Astrocyte (in vitro differentiated cells and primary cell): ENCODE results near the gene FRMD6. TPM values are rescaled to one million over a fixed set of nuclear protein-coding genes. Genes with fewer than 3 reads are reported as not detected.

Source experiments
- DNase-seq: peaks from one replicate; pipeline ENCODE4 v3.0.0-alpha.2; 2010; ENCODE audit warnings: low read depth
- FAIRE-seq: peaks from 2 replicates; lab custom pipeline; 2011; peaks lifted over from hg19 to GRCh38; lab: Jason Lieb, UNC
- H2AFZ ChIP-seq: 2 replicates; pipeline ENCODE4 v1.6.0; 2012; ENCODE audit warnings: low read depth, low read length, inconsistent platforms
- H3K27ac ChIP-seq: 2 replicates; pipeline ENCODE4 v1.5.1; 2011; ENCODE audit warnings: low read depth, low read length, inconsistent platforms
- H3K27me3 ChIP-seq: 2 replicates; pipeline ENCODE4 v1.6.0; 2011; ENCODE audit warnings: low read length, inconsistent platforms; ENCODE audit not compliant: insufficient read depth
- H3K36me3 ChIP-seq: 2 replicates; pipeline ENCODE4 v1.5.1; 2011; ENCODE audit warnings: low read length, inconsistent platforms; ENCODE audit not compliant: insufficient read depth
- H3K4me1 ChIP-seq: 2 replicates; pipeline ENCODE4 v1.5.1; 2011; ENCODE audit warnings: low read length, inconsistent platforms; ENCODE audit not compliant: insufficient read depth
- H3K4me2 ChIP-seq: 2 replicates; pipeline ENCODE4 v1.6.0; 2012; ENCODE audit warnings: low read length, inconsistent platforms
- H3K4me3 ChIP-seq: 2 replicates; pipeline ENCODE4 v1.5.1; 2011; ENCODE audit warnings: low read depth, mild to moderate bottlenecking, low read length, inconsistent platforms; ENCODE audit not compliant: insufficient read depth
- H3K79me2 ChIP-seq: 2 replicates; pipeline ENCODE4 v1.6.0; 2012; ENCODE audit warnings: mild to moderate bottlenecking, low read length, inconsistent platforms; ENCODE audit not compliant: insufficient read depth
- H3K9ac ChIP-seq: 2 replicates; pipeline ENCODE4 v1.6.0; 2012; ENCODE audit warnings: mild to moderate bottlenecking, low read length, inconsistent platforms
- H3K9me3 ChIP-seq: 2 replicates; pipeline ENCODE4 v1.5.1; 2012; ENCODE audit warnings: low read depth, mild to moderate bottlenecking, low read length, inconsistent platforms; ENCODE audit not compliant: insufficient read depth
- H4K20me1 ChIP-seq: 2 replicates; pipeline ENCODE4 v1.6.0; 2012; ENCODE audit warnings: low read length, inconsistent platforms; ENCODE audit not compliant: insufficient read depth
- H3K27ac Mint-ChIP-seq: one replicate; pipeline ENCODE4 v1.8.0; 2021; ENCODE audit warnings: mild to moderate bottlenecking, mixed read lengths; ENCODE audit not compliant: unreplicated experiment
- H3K27me3 Mint-ChIP-seq: one replicate; pipeline ENCODE4 v1.8.0; 2021; ENCODE audit warnings: low read depth, mixed read lengths; ENCODE audit not compliant: unreplicated experiment
- H3K36me3 Mint-ChIP-seq: one replicate; pipeline ENCODE4 v1.8.0; 2021; ENCODE audit warnings: low read depth, mixed read lengths; ENCODE audit not compliant: unreplicated experiment
- H3K4me1 Mint-ChIP-seq: one replicate; pipeline ENCODE4 v1.8.0; 2021; ENCODE audit warnings: low read depth, mixed read lengths; ENCODE audit not compliant: unreplicated experiment
- H3K4me3 Mint-ChIP-seq: one replicate; pipeline ENCODE4 v1.8.0; 2021; ENCODE audit warnings: mild to moderate bottlenecking, moderate library complexity, mixed read lengths; ENCODE audit not compliant: unreplicated experiment
- H3K9me3 Mint-ChIP-seq: one replicate; pipeline ENCODE4 v1.8.0; 2021; ENCODE audit warnings: mild to moderate bottlenecking, mixed read lengths; ENCODE audit not compliant: unreplicated experiment
- EZH2 ChIP-seq: IDR thresholded peaks from 2 replicates; pipeline ENCODE4 v1.6.1; 2012; ENCODE audit warnings: mild to moderate bottlenecking, low read length, inconsistent platforms; ENCODE audit not compliant: insufficient read depth
- total RNA-seq: library from RNA; stranded (reverse); gene quantifications from 2 replicates; pipeline ENCODE4 v1.2.1, GENCODE V29; 2021
- TF ChIP-seq, protein P1 (sequence below): IDR thresholded peaks from 2 replicates; pipeline ENCODE4 v1.5.1; 2011; ENCODE audit warnings: low read depth, mild to moderate bottlenecking, inconsistent platforms, low read length, moderate library complexity; ENCODE audit not compliant: insufficient read depth

The FRMD6 gene
- total RNA-seq, 1 donor from 2014 or later, result 492 TPM

DNA sequence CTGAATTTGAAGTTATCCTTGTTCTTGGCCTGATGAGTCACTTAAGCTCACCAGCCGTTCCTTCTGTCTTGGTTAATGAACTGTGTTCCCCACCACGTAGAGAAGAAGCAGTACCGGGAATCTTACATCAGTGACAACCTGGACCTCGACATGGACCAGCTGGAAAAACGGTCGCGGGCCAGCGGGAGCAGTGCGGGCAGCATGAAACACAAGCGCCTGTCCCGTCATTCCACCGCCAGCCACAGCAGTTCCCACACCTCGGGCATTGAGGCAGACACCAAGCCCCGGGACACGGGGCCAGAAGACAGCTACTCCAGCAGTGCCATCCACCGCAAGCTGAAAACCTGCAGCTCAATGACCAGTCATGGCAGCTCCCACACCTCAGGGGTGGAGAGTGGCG is 68.2 kb downstream of the FRMD6 start:
- peaks cover 34% of the 10 kb centered on the region for H3K79me2 ChIP-seq
- FAIRE-seq, result no peak
- no peak overlapping the region for H3K27ac ChIP-seq
- Mint-ChIP-seq H3K4me1 (peaks cover 73% of the 10 kb centered on the region), H3K27ac (peak overlapping the region; percentile 88), H3K36me3 (peaks cover 23% of the 10 kb centered on the region), H3K4me3 (no peak overlapping the region), H3K27me3 (no peaks in the 10 kb centered on the region), H3K9me3 (no peaks in the 10 kb centered on the region)
- no peak overlapping the region for H3K4me2 ChIP-seq
- no peak for TF ChIP-seq EZH2
- TF ChIP-seq, protein P1, sequence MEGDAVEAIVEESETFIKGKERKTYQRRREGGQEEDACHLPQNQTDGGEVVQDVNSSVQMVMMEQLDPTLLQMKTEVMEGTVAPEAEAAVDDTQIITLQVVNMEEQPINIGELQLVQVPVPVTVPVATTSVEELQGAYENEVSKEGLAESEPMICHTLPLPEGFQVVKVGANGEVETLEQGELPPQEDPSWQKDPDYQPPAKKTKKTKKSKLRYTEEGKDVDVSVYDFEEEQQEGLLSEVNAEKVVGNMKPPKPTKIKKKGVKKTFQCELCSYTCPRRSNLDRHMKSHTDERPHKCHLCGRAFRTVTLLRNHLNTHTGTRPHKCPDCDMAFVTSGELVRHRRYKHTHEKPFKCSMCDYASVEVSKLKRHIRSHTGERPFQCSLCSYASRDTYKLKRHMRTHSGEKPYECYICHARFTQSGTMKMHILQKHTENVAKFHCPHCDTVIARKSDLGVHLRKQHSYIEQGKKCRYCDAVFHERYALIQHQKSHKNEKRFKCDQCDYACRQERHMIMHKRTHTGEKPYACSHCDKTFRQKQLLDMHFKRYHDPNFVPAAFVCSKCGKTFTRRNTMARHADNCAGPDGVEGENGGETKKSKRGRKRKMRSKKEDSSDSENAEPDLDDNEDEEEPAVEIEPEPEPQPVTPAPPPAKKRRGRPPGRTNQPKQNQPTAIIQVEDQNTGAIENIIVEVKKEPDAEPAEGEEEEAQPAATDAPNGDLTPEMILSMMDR, result no peak
- peaks cover 8% of the 10 kb centered on the region for H3K4me1 ChIP-seq
- peaks cover 71% of the 10 kb centered on the region for H4K20me1 ChIP-seq
- no peak for DNase-seq
- H3K36me3 ChIP-seq, result peaks cover 93% of the 10 kb centered on the region
- H3K4me3 ChIP-seq, result no peak overlapping the region
- no peak overlapping the region for H3K9ac ChIP-seq
- no peaks in the 10 kb centered on the region for H3K9me3 ChIP-seq
- no peaks in the 10 kb centered on the region for H3K27me3 ChIP-seq
- no peak overlapping the region for H2AFZ ChIP-seq

GRCh38 chr14:51723990-51724389 is 72.3 kb downstream of the FRMD6 start:
- Histone ChIP-seq H3K27ac (no peak overlapping the region), H3K4me3 (no peak overlapping the region), H3K27me3 (no peaks in the 10 kb centered on the region), H3K9ac (no peak overlapping the region), H4K20me1 (peaks cover 63% of the 10 kb centered on the region), H3K79me2 (peaks cover 26% of the 10 kb centered on the region), H3K36me3 (peaks cover 94% of the 10 kb centered on the region), H3K4me2 (no peak overlapping the region), H2AFZ (no peak overlapping the region), H3K4me1 (peaks cover 20% of the 10 kb centered on the region), H3K9me3 (no peaks in the 10 kb centered on the region)
- no peak for DNase-seq
- Mint-ChIP-seq H3K36me3 (peaks cover 25% of the 10 kb centered on the region), H3K9me3 (no peaks in the 10 kb centered on the region), H3K4me1 (peaks cover 73% of the 10 kb centered on the region), H3K27ac (peak overlapping the region; percentile 63), H3K27me3 (no peaks in the 10 kb centered on the region), H3K4me3 (no peak overlapping the region)
- TF ChIP-seq, protein P1, result no peak
- no peak for TF ChIP-seq EZH2
- FAIRE-seq, result no peak

- Histone ChIP-seq H3K4me1 (peaks cover 20% of the 10 kb centered on the region), H3K9ac (peak overlapping the region; percentile 8), H3K27me3 (no peaks in the 10 kb centered on the region), H3K79me2 (peaks cover 25% of the 10 kb centered on the region), H3K36me3 (peaks cover 94% of the 10 kb centered on the region), H3K9me3 (no peaks in the 10 kb centered on the region), H2AFZ (no peak overlapping the region), H3K4me2 (no peak overlapping the region), H3K4me3 (no peak overlapping the region), H4K20me1 (peaks cover 63% of the 10 kb centered on the region), H3K27ac (peak overlapping the region; percentile 22)
- peak overlapping the region; percentile 70 for H3K4me3 Mint-ChIP-seq
- no peaks in the 10 kb centered on the region for H3K9me3 Mint-ChIP-seq
- TF ChIP-seq, protein P1, result no peak
- TF ChIP-seq EZH2, result no peak
- no peak for DNase-seq
- FAIRE-seq, result no peak
- no peaks in the 10 kb centered on the region for H3K27me3 Mint-ChIP-seq
- peak overlapping the region; percentile 89 for H3K27ac Mint-ChIP-seq
- peaks cover 70% of the 10 kb centered on the region for H3K4me1 Mint-ChIP-seq
- peaks cover 28% of the 10 kb centered on the region for H3K36me3 Mint-ChIP-seq
Observed at GRCh38 chr14:51724650-51725049, 72.9 kb downstream of the FRMD6 start.
